22Rv1 (cell line): ENCODE measurements around the gene SLC29A3.

Source experiments
- CTCF ChIP-seq: fragments of 450-650 bp; IDR thresholded peaks from 2 replicates; pipeline ENCODE4 v1.5.1; 2017; ENCODE audit warnings: mild to moderate bottlenecking
- ZFX ChIP-seq: fragments of 450-650 bp; IDR thresholded peaks from 2 replicates; pipeline ENCODE4 v1.6.1; 2017; ENCODE audit warnings: antibody characterized with exemption, borderline replicate concordance

- TF ChIP-seq CTCF = no peak
- TF ChIP-seq ZFX = no peak
These were observed 16.6 kb upstream of the SLC29A3 start for GRCh38 chr10:71302451-71302850.
